GM11168 (cell line): ENCODE results near the gene PROSER3.

Source experiments
- in situ Hi-C: fragments of 300-500 bp; cut with MboI; formaldehyde crosslinking; loops from one replicate; pipeline ENCODE4 v1.12.0; 2022; ENCODE audit warnings: low sequenced_read_pairs; ENCODE audit not compliant: unreplicated experiment

Gene PROSER3

GRCh38 chr19:35773020-35773806 is 15.2 kb downstream of the PROSER3 start:
- in situ Hi-C loops: no loop called here

- in situ Hi-C loops: no loop called here
These were observed 16.5 kb downstream of the PROSER3 start for GRCh38 chr19:35774274-35775045.

GRCh38 chr19:35775046-35775297 is 17.0 kb downstream of the PROSER3 start:
- in situ Hi-C loops: no loop called here

- in situ Hi-C loops: no loop called here
These were observed 17.5 kb downstream of the PROSER3 start, which contains the start of gene ARHGAP33 for GRCh38 chr19:35775298-35776101. Gene ARHGAP33, plus strand, starts transcription at chr19:35775564. Its CDS starts 95 bp downstream, at chr19:35775659.

GRCh38 chr19:35776102-35776788 is 18.3 kb downstream of the PROSER3 start:
- in situ Hi-C loops: no loop called here

GRCh38 chr19:35777086-35777841 is 19.3 kb downstream of the PROSER3 start:
- in situ Hi-C loops: no loop called here

- in situ Hi-C loops: no loop called here
These were observed 20.0 kb downstream of the PROSER3 start for GRCh38 chr19:35777961-35778360.

GRCh38 chr19:35779033-35779432 is 21.1 kb downstream of the PROSER3 start:
- in situ Hi-C loops: no loop called here

GRCh38 chr19:35780058-35780457 is 22.1 kb downstream of the PROSER3 start:
- in situ Hi-C loops: no loop called here

GRCh38 chr19:35780717-35781116 is 22.7 kb downstream of the PROSER3 start:
- in situ Hi-C loops: no loop called here

- in situ Hi-C loops: no loop called here
These were observed 23.7 kb downstream of the PROSER3 start for GRCh38 chr19:35781650-35782049.

- in situ Hi-C loops: no loop called here
These were observed 24.6 kb downstream of the PROSER3 start for GRCh38 chr19:35782589-35782988.

- in situ Hi-C loops: no loop called here
These were observed 25.8 kb downstream of the PROSER3 start for GRCh38 chr19:35783469-35784434.

GRCh38 chr19:35784503-35785338 is 26.7 kb downstream of the PROSER3 start:
- in situ Hi-C loops: no loop called here

- in situ Hi-C loops: no loop called here
These were observed 27.3 kb downstream of the PROSER3 start for GRCh38 chr19:35785339-35785627.

GRCh38 chr19:35786299-35787160 is 28.6 kb downstream of the PROSER3 start:
- in situ Hi-C loops: no loop called here

- in situ Hi-C loops: no loop called here
These were observed 29.3 kb downstream of the PROSER3 start for GRCh38 chr19:35787227-35787799.
